ENCODE data around the gene FAM181A. TPM values are rescaled to one million over a fixed set of nuclear protein-coding genes. Genes with fewer than 3 reads are reported as not detected.

The FAM181A gene
- polyA plus RNA-seq, 1 donor (not counting 4 experiments of a cell fraction or from before 2014, with no cell fraction given) = 0.04 TPM

DNA sequence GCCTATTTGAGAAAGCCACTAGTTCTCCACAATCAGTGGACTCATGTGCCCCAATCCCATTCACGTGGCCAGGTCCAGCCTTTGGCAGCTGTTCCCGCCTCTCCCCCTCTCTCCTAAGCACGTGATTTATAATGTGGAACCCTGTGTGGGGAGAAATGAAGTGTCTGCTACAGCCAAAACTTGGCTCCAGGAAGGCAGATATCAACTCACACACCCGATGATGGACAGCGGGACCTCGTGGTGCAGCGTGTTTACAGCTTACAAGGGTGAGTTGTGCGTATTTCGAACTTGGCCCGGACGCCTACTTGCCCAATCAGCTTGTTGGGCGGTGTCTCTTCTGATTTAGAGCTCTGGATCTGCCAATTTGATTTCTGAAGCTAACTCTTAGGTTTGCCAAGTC, 38.1 kb upstream of the FAM181A start:
- Histone ChIP-seq H3K9me1 (ENCODE audit: control insufficient read depth, extremely low read depth, insufficient read depth, low read length) (no peaks in the 10 kb centered on the region), H3K9me3 (ENCODE audit: control insufficient read depth, low read depth, low read length) (no peaks in the 10 kb centered on the region), H3K27me3 (ENCODE audit: control insufficient read depth, extremely low read depth, insufficient read depth, low read length) (peaks cover 30% of the 10 kb centered on the region), H3K36me3 (ENCODE audit: control insufficient read depth in 2 of 2, extremely low read depth in 1 of 2, insufficient read depth in 2 of 2, low read length in 2 of 2) (no peaks in the 10 kb centered on the region), H2AFZ (ENCODE audit: control insufficient read depth, low read length) (no peak overlapping the region), H3K4me3 (ENCODE audit: control insufficient read depth in 2 of 3, extremely low read depth in 1 of 3, insufficient read depth in 2 of 3, low read depth in 1 of 3, low read length in 3 of 3) (no peak overlapping the region), H3K79me2 (ENCODE audit: control insufficient read depth, insufficient read depth, low read length) (no peaks in the 10 kb centered on the region), H3K27ac (ENCODE audit: control insufficient read depth, insufficient read depth, low read length) (no peak overlapping the region), H4K20me1 (ENCODE audit: control insufficient read depth, extremely low read depth, insufficient read depth, low read length) (no peaks in the 10 kb centered on the region), H3K9ac (ENCODE audit: control insufficient read depth, extremely low read depth, insufficient read depth, low read length) (no peak overlapping the region), H3K4me1 (ENCODE audit: control insufficient read depth, extremely low read depth, insufficient read depth, low read length) (no peaks in the 10 kb centered on the region), H3K4me2 (ENCODE audit: control insufficient read depth, extremely low read depth, insufficient read depth, low read depth, low read length) (no peak overlapping the region)
- TF ChIP-seq, protein P1, sequence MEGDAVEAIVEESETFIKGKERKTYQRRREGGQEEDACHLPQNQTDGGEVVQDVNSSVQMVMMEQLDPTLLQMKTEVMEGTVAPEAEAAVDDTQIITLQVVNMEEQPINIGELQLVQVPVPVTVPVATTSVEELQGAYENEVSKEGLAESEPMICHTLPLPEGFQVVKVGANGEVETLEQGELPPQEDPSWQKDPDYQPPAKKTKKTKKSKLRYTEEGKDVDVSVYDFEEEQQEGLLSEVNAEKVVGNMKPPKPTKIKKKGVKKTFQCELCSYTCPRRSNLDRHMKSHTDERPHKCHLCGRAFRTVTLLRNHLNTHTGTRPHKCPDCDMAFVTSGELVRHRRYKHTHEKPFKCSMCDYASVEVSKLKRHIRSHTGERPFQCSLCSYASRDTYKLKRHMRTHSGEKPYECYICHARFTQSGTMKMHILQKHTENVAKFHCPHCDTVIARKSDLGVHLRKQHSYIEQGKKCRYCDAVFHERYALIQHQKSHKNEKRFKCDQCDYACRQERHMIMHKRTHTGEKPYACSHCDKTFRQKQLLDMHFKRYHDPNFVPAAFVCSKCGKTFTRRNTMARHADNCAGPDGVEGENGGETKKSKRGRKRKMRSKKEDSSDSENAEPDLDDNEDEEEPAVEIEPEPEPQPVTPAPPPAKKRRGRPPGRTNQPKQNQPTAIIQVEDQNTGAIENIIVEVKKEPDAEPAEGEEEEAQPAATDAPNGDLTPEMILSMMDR (optimal IDR thresholded peaks at IDR 0.05 in 1 of 3, IDR thresholded peaks at IDR 0.05 in 1 of 3, conservative IDR thresholded peaks at IDR 0.05 in 1 of 3; ENCODE audit: extremely low read depth in 1 of 3, insufficient read depth in 2 of 3, low read length in 3 of 3) = no peak
- no peak for TF ChIP-seq EZH2 (IDR thresholded peaks at IDR 0.05; ENCODE audit: low read length)
- no peak for DNase-seq (ENCODE audit: low read depth, low spot score)
- dilution Hi-C loops (cut with MboI; ENCODE audit: extremely low pct_ligation_motif_present, low sequenced_read_pairs) = no loop called here
- no peak for FAIRE-seq

DNA sequence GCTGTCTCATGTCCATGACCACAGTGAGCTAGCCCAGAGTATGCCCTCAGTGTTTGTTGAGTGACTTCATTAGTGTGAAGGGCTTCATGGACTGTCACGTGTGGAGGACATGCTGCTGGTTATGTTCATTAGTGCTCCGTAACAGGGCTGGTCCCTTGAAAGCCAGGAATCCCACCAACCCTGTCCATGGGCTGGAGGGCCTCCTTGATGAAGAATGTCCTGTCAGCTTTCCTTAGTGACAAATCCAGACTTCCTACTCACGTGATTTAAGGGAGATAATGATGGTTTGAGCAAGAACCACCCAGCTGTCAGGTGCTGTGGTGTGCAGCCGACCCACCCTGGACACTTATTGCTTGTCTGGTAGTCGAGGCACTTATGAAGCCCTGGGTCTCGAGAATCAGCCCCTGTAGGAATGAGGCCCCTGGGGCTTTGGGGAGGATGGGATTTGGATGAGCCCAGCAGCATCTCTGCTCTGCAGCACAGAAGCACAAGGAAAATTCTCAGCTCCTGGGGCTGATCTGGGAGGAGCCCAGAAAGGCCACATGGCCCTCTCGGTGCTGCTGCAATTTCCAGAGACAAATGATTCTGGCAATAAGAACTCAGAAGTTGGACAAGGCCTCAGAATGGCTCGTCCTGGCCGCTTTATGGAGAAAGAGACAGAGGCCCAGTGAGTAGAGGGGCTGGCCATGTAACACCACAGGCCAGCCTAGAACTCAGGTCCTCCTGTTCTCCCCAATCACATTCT, 37.2 kb upstream of the FAM181A start:
- FAIRE-seq = no peak
- DNase-seq (ENCODE audit: low read depth, low spot score) = no peak
- H3K9me1 ChIP-seq (ENCODE audit: control insufficient read depth, extremely low read depth, insufficient read depth, low read length) = no peaks in the 10 kb centered on the region

More for the DNA sequence above, 37.2 kb upstream of the FAM181A start:
- H3K79me2 ChIP-seq (ENCODE audit: control insufficient read depth, insufficient read depth, low read length) = no peaks in the 10 kb centered on the region
- H4K20me1 ChIP-seq (ENCODE audit: control insufficient read depth, extremely low read depth, insufficient read depth, low read length) = no peaks in the 10 kb centered on the region
- H3K9ac ChIP-seq (ENCODE audit: control insufficient read depth, extremely low read depth, insufficient read depth, low read length) = no peak overlapping the region
- no peak overlapping the region for H3K27ac ChIP-seq (ENCODE audit: control insufficient read depth, insufficient read depth, low read length)
- H3K9me3 ChIP-seq (ENCODE audit: control insufficient read depth, low read depth, low read length) = no peaks in the 10 kb centered on the region
- no peaks in the 10 kb centered on the region for H3K4me1 ChIP-seq (ENCODE audit: control insufficient read depth, extremely low read depth, insufficient read depth, low read length)
- H3K4me2 ChIP-seq (ENCODE audit: control insufficient read depth, extremely low read depth, insufficient read depth, low read depth, low read length) = no peak overlapping the region
- H3K27me3 ChIP-seq (ENCODE audit: control insufficient read depth, extremely low read depth, insufficient read depth, low read length) = peaks cover 30% of the 10 kb centered on the region
- dilution Hi-C loops (cut with MboI; ENCODE audit: extremely low pct_ligation_motif_present, low sequenced_read_pairs) = no loop called here
- no peaks in the 10 kb centered on the region for H3K36me3 ChIP-seq (ENCODE audit: control insufficient read depth in 2 of 2, extremely low read depth in 1 of 2, insufficient read depth in 2 of 2, low read length in 2 of 2)
- no peak overlapping the region for H3K4me3 ChIP-seq (ENCODE audit: control insufficient read depth in 2 of 3, extremely low read depth in 1 of 3, insufficient read depth in 2 of 3, low read depth in 1 of 3, low read length in 3 of 3)
- no peak for TF ChIP-seq EZH2 (IDR thresholded peaks at IDR 0.05; ENCODE audit: low read length)
- TF ChIP-seq, protein P1 (optimal IDR thresholded peaks at IDR 0.05 in 1 of 3, IDR thresholded peaks at IDR 0.05 in 1 of 3, conservative IDR thresholded peaks at IDR 0.05 in 1 of 3; ENCODE audit: extremely low read depth in 1 of 3, insufficient read depth in 2 of 3, low read length in 3 of 3) = no peak
- no peak overlapping the region for H2AFZ ChIP-seq (ENCODE audit: control insufficient read depth, low read length)

Data from keratinocyte (primary cell).